Measurements from ENCODE around the gene ARID1B. TPM values are rescaled to one million over a fixed set of nuclear protein-coding genes. Genes with fewer than 3 reads are reported as not detected.

The ARID1B gene
- total RNA-seq, 1 experiment from 2014 or later: 35.6 TPM

DNA sequence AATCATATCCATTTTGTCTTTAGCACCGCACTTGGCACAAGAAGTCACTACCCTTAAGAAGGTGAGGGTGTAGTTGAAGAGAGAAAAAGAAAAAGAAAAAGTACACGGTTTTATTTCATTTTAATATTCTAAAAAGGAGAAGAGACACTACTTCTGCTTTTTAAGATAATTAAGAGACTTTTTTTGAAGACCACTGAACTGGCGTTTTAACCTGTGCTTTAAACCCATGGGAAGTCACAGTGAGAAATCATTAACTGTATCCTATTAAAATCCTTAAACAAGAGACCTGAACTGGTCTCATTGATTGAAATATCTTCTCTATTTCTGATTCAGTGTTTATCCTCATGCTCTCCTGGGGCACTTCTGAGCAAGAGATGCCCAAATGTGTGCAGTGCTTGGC lies 302.6 kb downstream of the ARID1B start:
- peaks cover 0 to 6% of the 10 kb centered on the region in 2 experiments; a peak in 2 of 4 replicates for H3K4me1 ChIP-seq (ENCODE audit: control insufficient read depth in 1 of 2, insufficient read depth in 2 of 2, low read length in 2 of 2)
- ChIA-PET RAD21 (ENCODE audit: low non-redundant PET in 1 of 2, low total read pairs in 2 of 2, uncharacterized antibody in 2 of 2, unreplicated experiment in 2 of 2) (no interaction called here), POLR2A (no interaction called here), CTCF (no interaction called here)
- H3K9me2 ChIP-seq (ENCODE audit: insufficient read depth): no peaks in the 10 kb centered on the region
- DNase-seq (ENCODE audit: low read depth, low spot score) (no peak), ATAC-seq (no peak)
- no peaks in the 10 kb centered on the region for H3K79me2 ChIP-seq (ENCODE audit: insufficient read depth, low read length)
- no peaks in the 10 kb centered on the region for H3K9me3 ChIP-seq (ENCODE audit: control insufficient read depth in 1 of 2, insufficient read depth in 1 of 2, low read depth in 1 of 2, low read length in 2 of 2)
- H3K4me3 ChIP-seq (replicated peaks in 1 of 2; ENCODE audit: low read depth in 1 of 2, low read length in 2 of 2): no peak overlapping the region
- no peaks in the 10 kb centered on the region for H3K27me3 ChIP-seq (ENCODE audit: insufficient read depth, low read length)
- TF ChIP-seq EGR1 (IDR thresholded peaks at IDR 0.05; ENCODE audit: low read depth): no peak
- no peak for TF ChIP-seq SIN3A (IDR thresholded peaks at IDR 0.05; ENCODE audit: low read depth)
- TF ChIP-seq, protein P1, sequence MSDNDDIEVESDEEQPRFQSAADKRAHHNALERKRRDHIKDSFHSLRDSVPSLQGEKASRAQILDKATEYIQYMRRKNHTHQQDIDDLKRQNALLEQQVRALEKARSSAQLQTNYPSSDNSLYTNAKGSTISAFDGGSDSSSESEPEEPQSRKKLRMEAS (IDR thresholded peaks at IDR 0.05): no peak
- H3K36me3 ChIP-seq (ENCODE audit: control insufficient read depth in 1 of 2, insufficient read depth in 2 of 2, low read length in 2 of 2): no peaks in the 10 kb centered on the region
- no peak overlapping the region for H3K9ac ChIP-seq (ENCODE audit: low read length)
- intact Hi-C loops (cut with micrococcal nuclease): no loop called here
- no TSS peak for BruUV-seq (replicated peaks)
- no peak overlapping the region for H3K27ac ChIP-seq (ENCODE audit: low read depth, low read length)
- H2AFZ ChIP-seq (ENCODE audit: low read depth, low read length, poor library complexity, severe bottlenecking): no peak overlapping the region
- no peak overlapping the region for H3K4me2 ChIP-seq (ENCODE audit: low read length)
- no peaks in the 10 kb centered on the region; the same call in 1 of the 2 replicates for H4K20me1 ChIP-seq (ENCODE audit: insufficient read depth)

DNA sequence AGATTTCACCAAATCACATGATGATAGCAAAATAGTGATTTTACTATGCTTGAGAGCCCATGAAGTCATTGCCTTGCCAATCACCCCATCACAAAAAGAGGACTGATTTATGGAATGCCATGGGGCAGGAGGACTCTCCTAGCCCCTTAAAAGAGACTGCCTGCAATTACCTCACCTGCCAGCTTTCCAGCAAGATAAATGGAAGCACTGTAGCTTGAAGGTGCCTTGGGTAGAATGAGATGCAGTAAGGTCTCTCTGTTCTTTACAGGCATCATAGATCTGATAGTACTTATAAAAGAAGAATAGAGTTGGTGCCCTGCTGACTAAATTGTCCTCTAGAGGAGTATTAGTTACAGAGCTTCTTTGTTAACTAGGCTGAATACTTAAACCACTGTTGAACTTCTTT lies 303.8 kb downstream of the ARID1B start:
- no TSS peak for BruUV-seq (replicated peaks)
- no peak overlapping the region for H3K9ac ChIP-seq (ENCODE audit: low read length)

More for the DNA sequence above, 303.8 kb downstream of the ARID1B start:
- no peaks in the 10 kb centered on the region for H3K4me1 ChIP-seq (ENCODE audit: control insufficient read depth in 1 of 2, insufficient read depth in 2 of 2, low read length in 2 of 2)
- no peaks in the 10 kb centered on the region for H3K9me2 ChIP-seq (ENCODE audit: insufficient read depth)
- no peaks in the 10 kb centered on the region for H3K27me3 ChIP-seq (ENCODE audit: insufficient read depth, low read length)
- no peak overlapping the region for H3K4me2 ChIP-seq (ENCODE audit: low read length)
- H3K36me3 ChIP-seq (ENCODE audit: control insufficient read depth in 1 of 2, insufficient read depth in 2 of 2, low read length in 2 of 2): no peaks in the 10 kb centered on the region
- TF ChIP-seq JUND (IDR thresholded peaks at IDR 0.05) (no peak), FOSL1 (IDR thresholded peaks at IDR 0.05; ENCODE audit: low read depth) (no peak), ELF1 (IDR thresholded peaks at IDR 0.05; ENCODE audit: borderline replicate concordance, low read depth) (no peak)
- DNase-seq (ENCODE audit: low read depth, low spot score): no peak
- intact Hi-C loops (cut with micrococcal nuclease): no loop called here
- RAD21 ChIA-PET (ENCODE audit: low non-redundant PET in 1 of 2, low total read pairs in 2 of 2, uncharacterized antibody in 2 of 2, unreplicated experiment in 2 of 2): no interaction called here
- H2AFZ ChIP-seq (ENCODE audit: low read depth, low read length, poor library complexity, severe bottlenecking): no peak overlapping the region
- ATAC-seq: no peak
- POLR2A ChIA-PET: no interaction called here
- H4K20me1 ChIP-seq (ENCODE audit: insufficient read depth): no peaks in the 10 kb centered on the region; the same call in 1 of the 2 replicates
- CTCF ChIA-PET: no interaction called here
- no peaks in the 10 kb centered on the region for H3K79me2 ChIP-seq (ENCODE audit: insufficient read depth, low read length)
- no peaks in the 10 kb centered on the region for H3K9me3 ChIP-seq (ENCODE audit: control insufficient read depth in 1 of 2, insufficient read depth in 1 of 2, low read depth in 1 of 2, low read length in 2 of 2)
- H3K4me3 ChIP-seq (replicated peaks in 1 of 2; ENCODE audit: low read depth in 1 of 2, low read length in 2 of 2): no peak overlapping the region
- no peak overlapping the region for H3K27ac ChIP-seq (ENCODE audit: low read depth, low read length)
